ENCODE results near the gene KDM3A. TPM values are rescaled to one million over a fixed set of nuclear protein-coding genes. Genes with fewer than 3 reads are reported as not detected.

Gene KDM3A
- total and polyA plus RNA-seq, 9 of the 15 experiments (the other 6 are each of a cell fraction or from before 2014, with no cell fraction given): 7.5 to 95.4 (median 24.8) TPM

DNA sequence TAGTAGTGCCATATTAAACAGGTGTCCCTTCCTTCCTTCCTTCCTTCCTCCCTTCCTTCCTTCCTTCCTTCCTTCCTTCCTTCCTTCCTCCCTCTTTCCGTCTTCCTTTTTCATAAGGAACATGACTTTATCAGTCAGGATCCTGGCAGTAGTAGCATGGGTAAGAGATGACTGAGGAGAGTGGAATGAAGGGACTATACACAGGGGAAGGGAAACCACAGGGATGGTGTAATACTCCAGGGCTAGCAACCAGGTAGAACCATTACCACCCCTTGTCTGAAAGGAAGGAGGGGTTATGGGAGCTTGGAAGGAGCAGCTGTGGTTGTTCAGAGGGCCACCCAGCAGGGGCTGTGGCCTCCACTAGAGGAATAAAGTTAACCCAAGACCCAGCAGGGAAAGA, 23.2 kb upstream of the KDM3A start (continued):
- no peak for TF ChIP-seq POLR2AphosphoS5 (IDR thresholded peaks at IDR 0.05; ENCODE audit: control insufficient read depth, insufficient read depth, low read depth, low read length)

DNA sequence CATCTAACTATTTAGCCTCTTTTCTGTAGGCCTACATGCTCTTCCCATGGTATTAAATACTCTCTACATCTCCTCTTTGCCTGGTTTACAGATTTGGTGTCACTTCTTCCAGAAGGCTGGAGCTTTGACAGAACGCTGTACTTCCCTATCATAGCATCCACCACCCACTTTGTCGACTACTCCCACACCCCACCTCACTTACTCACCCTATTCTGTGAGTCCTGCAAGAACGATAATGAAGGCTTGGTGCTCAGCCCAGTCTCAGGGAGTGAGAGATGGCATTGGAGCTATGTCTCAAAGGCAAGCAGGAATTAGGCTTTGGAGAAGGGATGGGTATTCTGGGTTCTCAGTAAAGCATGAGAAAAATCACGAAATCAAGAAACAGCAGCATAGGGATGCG, 20.3 kb upstream of the KDM3A start:
- peaks cover 2% of the 10 kb centered on the region; the same call in 1 of the 2 replicates for H3K9me3 ChIP-seq (replicated peaks; ENCODE audit: control insufficient read depth, insufficient read depth, low read depth, low read length)
- no peak overlapping the region for H3K9ac ChIP-seq (ENCODE audit: insufficient read depth in 1 of 2, low read depth in 2 of 2, low read length in 2 of 2)
- CTCF ChIA-PET (ENCODE audit: low intra/inter-chr PET ratio): no interaction called here
- BruUV-seq (replicated peaks): no TSS peak
- H3K4me3 ChIP-seq: no peak overlapping the region
- FAIRE-seq (peak; percentile 64), DNase-seq (ENCODE audit: extremely low read depth in 1 of 4, low spot score in 3 of 4) (peak in 2 of 4 experiments; percentile 19 to 25), ATAC-seq (peak; percentile 46; the same call in 1 of the 3 replicates)
- in situ Hi-C loops (cut with MboI) (no loop called here), intact Hi-C loops (cut with micrococcal nuclease) (no loop called here)
- H3K27ac ChIP-seq (ENCODE audit: extremely low read depth, low read depth, low read length): no peak overlapping the region
- WGBS (ENCODE audit: insufficient coverage, low coverage, missing lambda C conversion rate): 1% methylated on average over 5 of the region's 5 CpGs
- no peaks in the 10 kb centered on the region for H3K79me2 ChIP-seq (ENCODE audit: control insufficient read depth, insufficient read depth, low read length)
- no peak overlapping the region for H3K4me2 ChIP-seq (ENCODE audit: insufficient read depth, low read length)
- no peaks in the 10 kb centered on the region for H4K20me1 ChIP-seq (replicated peaks; ENCODE audit: control insufficient read depth, insufficient read depth, low read length)
- no peak overlapping the region for H2AFZ ChIP-seq (ENCODE audit: low read depth, low read length)
- no peaks in the 10 kb centered on the region for H3K4me1 ChIP-seq (replicated peaks in 1 of 2; ENCODE audit: control insufficient read depth in 2 of 2, insufficient read depth in 2 of 2, low read length in 2 of 2)
- H3K27me3 ChIP-seq (ENCODE audit: control insufficient read depth in 2 of 2, insufficient read depth in 2 of 2, low read length in 2 of 2): no peaks in the 10 kb centered on the region; a peak in 2 of 5 replicates
- H3K36me3 ChIP-seq (ENCODE audit: control insufficient read depth, insufficient read depth, low read length): no peaks in the 10 kb centered on the region
- POLR2A ChIA-PET: interaction anchor here (0.5 to 1.4 kb wide), 3 partner anchors 20 to 22 kb away, joined by 3 read pairs; partner anchors contain the start of gene KDM3A
- no peaks in the 10 kb centered on the region for H3K9me1 ChIP-seq (ENCODE audit: control insufficient read depth, insufficient read depth, low read length)
- TF ChIP-seq SMARCB1 (IDR thresholded peaks at IDR 0.05; ENCODE audit: insufficient read length, low read depth): no peak
- TF ChIP-seq IRF2 (CRISPR knock-in tag; IDR thresholded peaks at IDR 0.05): no peak
- TF ChIP-seq, protein P1, sequence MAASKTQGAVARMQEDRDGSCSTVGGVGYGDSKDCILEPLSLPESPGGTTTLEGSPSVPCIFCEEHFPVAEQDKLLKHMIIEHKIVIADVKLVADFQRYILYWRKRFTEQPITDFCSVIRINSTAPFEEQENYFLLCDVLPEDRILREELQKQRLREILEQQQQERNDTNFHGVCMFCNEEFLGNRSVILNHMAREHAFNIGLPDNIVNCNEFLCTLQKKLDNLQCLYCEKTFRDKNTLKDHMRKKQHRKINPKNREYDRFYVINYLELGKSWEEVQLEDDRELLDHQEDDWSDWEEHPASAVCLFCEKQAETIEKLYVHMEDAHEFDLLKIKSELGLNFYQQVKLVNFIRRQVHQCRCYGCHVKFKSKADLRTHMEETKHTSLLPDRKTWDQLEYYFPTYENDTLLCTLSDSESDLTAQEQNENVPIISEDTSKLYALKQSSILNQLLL (CRISPR knock-in tag; IDR thresholded peaks at IDR 0.05; ENCODE audit: borderline replicate concordance): no peak
- TF ChIP-seq ZFPM2 (CRISPR knock-in tag; IDR thresholded peaks at IDR 0.05): no peak
- peak; percentile 49; the same call in 1 of the 2 replicates for TF ChIP-seq TCF3 (CRISPR knock-in tag; IDR thresholded peaks at IDR 0.05)
- TF ChIP-seq, protein P2, sequence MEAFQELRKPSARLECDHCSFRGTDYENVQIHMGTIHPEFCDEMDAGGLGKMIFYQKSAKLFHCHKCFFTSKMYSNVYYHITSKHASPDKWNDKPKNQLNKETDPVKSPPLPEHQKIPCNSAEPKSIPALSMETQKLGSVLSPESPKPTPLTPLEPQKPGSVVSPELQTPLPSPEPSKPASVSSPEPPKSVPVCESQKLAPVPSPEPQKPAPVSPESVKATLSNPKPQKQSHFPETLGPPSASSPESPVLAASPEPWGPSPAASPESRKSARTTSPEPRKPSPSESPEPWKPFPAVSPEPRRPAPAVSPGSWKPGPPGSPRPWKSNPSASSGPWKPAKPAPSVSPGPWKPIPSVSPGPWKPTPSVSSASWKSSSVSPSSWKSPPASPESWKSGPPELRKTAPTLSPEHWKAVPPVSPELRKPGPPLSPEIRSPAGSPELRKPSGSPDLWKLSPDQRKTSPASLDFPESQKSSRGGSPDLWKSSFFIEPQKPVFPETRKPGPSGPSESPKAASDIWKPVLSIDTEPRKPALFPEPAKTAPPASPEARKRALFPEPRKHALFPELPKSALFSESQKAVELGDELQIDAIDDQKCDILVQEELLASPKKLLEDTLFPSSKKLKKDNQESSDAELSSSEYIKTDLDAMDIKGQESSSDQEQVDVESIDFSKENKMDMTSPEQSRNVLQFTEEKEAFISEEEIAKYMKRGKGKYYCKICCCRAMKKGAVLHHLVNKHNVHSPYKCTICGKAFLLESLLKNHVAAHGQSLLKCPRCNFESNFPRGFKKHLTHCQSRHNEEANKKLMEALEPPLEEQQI (IDR thresholded peaks at IDR 0.05): no peak
- peak; percentile 74 for TF ChIP-seq CBFA2T3 (IDR thresholded peaks at IDR 0.05)
- TF ChIP-seq FOSL1 (tag; conservative IDR thresholded peaks at IDR 0.05): peak; percentile 83
- peak; percentile 33; the same call in 1 of the 2 replicates for TF ChIP-seq CBFA2T2 (conservative IDR thresholded peaks at IDR 0.05)
- peak; percentile 60 for TF ChIP-seq EGR1 (conservative IDR thresholded peaks at IDR 0.05)
- TF ChIP-seq, protein P3, sequence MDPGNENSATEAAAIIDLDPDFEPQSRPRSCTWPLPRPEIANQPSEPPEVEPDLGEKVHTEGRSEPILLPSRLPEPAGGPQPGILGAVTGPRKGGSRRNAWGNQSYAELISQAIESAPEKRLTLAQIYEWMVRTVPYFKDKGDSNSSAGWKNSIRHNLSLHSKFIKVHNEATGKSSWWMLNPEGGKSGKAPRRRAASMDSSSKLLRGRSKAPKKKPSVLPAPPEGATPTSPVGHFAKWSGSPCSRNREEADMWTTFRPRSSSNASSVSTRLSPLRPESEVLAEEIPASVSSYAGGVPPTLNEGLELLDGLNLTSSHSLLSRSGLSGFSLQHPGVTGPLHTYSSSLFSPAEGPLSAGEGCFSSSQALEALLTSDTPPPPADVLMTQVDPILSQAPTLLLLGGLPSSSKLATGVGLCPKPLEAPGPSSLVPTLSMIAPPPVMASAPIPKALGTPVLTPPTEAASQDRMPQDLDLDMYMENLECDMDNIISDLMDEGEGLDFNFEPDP (CRISPR knock-in tag; IDR thresholded peaks at IDR 0.05): no peak
- no peak for TF ChIP-seq SMC3 (conservative IDR thresholded peaks at IDR 0.05; ENCODE audit: insufficient read depth, low read depth, low read length)
- TF ChIP-seq ARID1B (IDR thresholded peaks at IDR 0.05): peak; percentile 39
- TF ChIP-seq HIVEP1 (CRISPR knock-in tag; IDR thresholded peaks at IDR 0.05): no peak
- TF ChIP-seq JUND (IDR thresholded peaks at IDR 0.05; ENCODE audit: borderline replicate concordance, low read depth, low read length): no peak
- TF ChIP-seq JUND (tag; IDR thresholded peaks at IDR 0.05; ENCODE audit: borderline replicate concordance, low read depth, low read length): peak; percentile 10; the same call in 1 of the 3 replicates
- TF ChIP-seq PCBP2 (IDR thresholded peaks at IDR 0.05; ENCODE audit: low read depth, low read length, poor library complexity, severe bottlenecking): no peak
